IMR-90 (cell line): ENCODE results near the gene FBXO31. TPM values are rescaled to one million over a fixed set of nuclear protein-coding genes. Genes with fewer than 3 reads are reported as not detected.

Experiments
- ATAC-seq: fragments of 200-7000 bp; cut with Tn5 transposase; 2 replicates; pipeline ENCODE4 v1.9.1; 2020; ENCODE audit warnings: low read depth, mild to moderate bottlenecking, moderate library complexity
- BruUV-seq: library from RNA; stranded (reverse); fragments of 400-500 nt; replicated peaks from 2 replicates; lab custom pipeline; 2021; lab: Mats Ljungman, UMichigan
- CTCF ChIA-PET: fragments of 300-600 bp; formaldehyde crosslinking; extraction: SDS; loops from one replicate; lab custom pipeline; 2021; ENCODE audit warnings: antibody characterized with exemption; lab: Yijun Ruan, JAX
- POLR2A ChIA-PET: fragments of 300-600 bp; sonication (Branson Sonifier 250); formaldehyde crosslinking; loops from one replicate; lab custom pipeline; 2022; ENCODE audit warnings: antibody characterized with exemption; ENCODE audit not compliant: unreplicated experiment; lab: Charles Lee
- DNase-seq: peaks from one replicate; pipeline ENCODE4 v3.0.0; 2013
- H2AFZ ChIP-seq: replicated peaks from 2 replicates; pipeline ENCODE3; 2013; ENCODE audit warnings: low read length, mild to moderate bottlenecking; ENCODE audit not compliant: poor library complexity
- H2AK5ac ChIP-seq: 2 replicates; pipeline ENCODE4 v1.6.1; 2013; ENCODE audit warnings: low read depth, low read length, inconsistent platforms
- H2AK9ac ChIP-seq: replicated peaks from 2 replicates; pipeline ENCODE3; 2013; ENCODE audit warnings: mild to moderate bottlenecking, low read depth, low read length, moderate library complexity; ENCODE audit not compliant: poor library complexity
- H2BK120ac ChIP-seq: 2 replicates; pipeline ENCODE4 v1.6.1; 2013; ENCODE audit warnings: low read depth, low read length, inconsistent platforms
- H2BK15ac ChIP-seq: 3 replicates; pipeline ENCODE4 v1.6.1; 2013; ENCODE audit warnings: low read depth, low read length, inconsistent platforms
- H2BK20ac ChIP-seq: 2 replicates; pipeline ENCODE4 v1.6.1; 2013; ENCODE audit warnings: low read depth, mild to moderate bottlenecking, inconsistent platforms, low read length, moderate library complexity
- H2BK5ac ChIP-seq: 2 replicates; pipeline ENCODE4 v1.6.1; 2013; ENCODE audit warnings: mild to moderate bottlenecking, low read depth, low read length, inconsistent platforms; ENCODE audit not compliant: poor library complexity, severe bottlenecking
- H3K14ac ChIP-seq: replicated peaks from 2 replicates; pipeline ENCODE4 v1.6.1; 2013; ENCODE audit warnings: low read depth, low read length, inconsistent platforms
- H3K18ac ChIP-seq: 2 replicates; pipeline ENCODE4 v1.6.1; 2013; ENCODE audit warnings: low read depth, low read length, control low read depth
- H3K23ac ChIP-seq: 2 replicates; pipeline ENCODE4 v1.6.1; 2013; ENCODE audit warnings: low read depth, low read length, inconsistent platforms
- H3K27ac ChIP-seq: 2 replicates; pipeline ENCODE4 v1.5.1; 2013; ENCODE audit warnings: mild to moderate bottlenecking, control low read depth, low read length; ENCODE audit not compliant: insufficient read depth
- H3K27me3 ChIP-seq: 2 replicates; pipeline ENCODE4 v1.6.1; 2013; ENCODE audit warnings: low read length; ENCODE audit not compliant: control insufficient read depth, insufficient read depth
- H3K36me3 ChIP-seq: 2 replicates; pipeline ENCODE4 v1.6.1; 2013; ENCODE audit warnings: low read length, mixed read lengths; ENCODE audit not compliant: control insufficient read depth, insufficient read depth
- H3K4ac ChIP-seq: 2 replicates; pipeline ENCODE4 v1.6.1; 2013; ENCODE audit warnings: low read depth, low read length, inconsistent platforms
- H3K4me1 ChIP-seq: 2 replicates; pipeline ENCODE4 v1.6.1; 2013; ENCODE audit warnings: low read length, mixed read lengths; ENCODE audit not compliant: control insufficient read depth, insufficient read depth
- H3K4me2 ChIP-seq: 2 replicates; pipeline ENCODE4 v1.6.1; 2013; ENCODE audit warnings: low read depth, mild to moderate bottlenecking, control low read depth, low read length, moderate library complexity
- H3K4me3 ChIP-seq: 2 replicates; pipeline ENCODE4 v1.5.1; 2013; ENCODE audit warnings: low read depth, mild to moderate bottlenecking, control low read depth, low read length, moderate library complexity; ENCODE audit not compliant: insufficient read depth
- H3K56ac ChIP-seq: 2 replicates; pipeline ENCODE4 v1.6.1; 2013; ENCODE audit warnings: low read length, inconsistent platforms; ENCODE audit not compliant: insufficient read depth; ENCODE audit errors: extremely low read depth
- H3K79me1 ChIP-seq, 2 experiments: 2 replicates each; pipeline ENCODE4 v1.6.1; 2013; ENCODE audit warnings: low read length in 2 of 2, inconsistent platforms in 1 of 2, low read depth in 1 of 2
- H3K9ac ChIP-seq: 2 replicates; pipeline ENCODE4 v1.6.1; 2013; ENCODE audit warnings: low read depth, low read length, control low read depth
- H3K9me1 ChIP-seq: 2 replicates; pipeline ENCODE4 v1.6.1; 2013; ENCODE audit warnings: low read length, inconsistent platforms; ENCODE audit not compliant: insufficient read depth
- H3K9me3 ChIP-seq: 2 replicates; pipeline ENCODE4 v1.6.1; 2013; ENCODE audit warnings: low read length; ENCODE audit not compliant: control insufficient read depth, insufficient read depth
- H4K20me1 ChIP-seq: 2 replicates; pipeline ENCODE4 v1.6.1; 2013; ENCODE audit warnings: low read length, inconsistent platforms; ENCODE audit not compliant: insufficient read depth
- H4K5ac ChIP-seq: 2 replicates; pipeline ENCODE4 v1.6.1; 2013; ENCODE audit warnings: mild to moderate bottlenecking, low read depth, low read length, control low read depth
- H4K8ac ChIP-seq, 2 experiments: 2 replicates each; pipeline ENCODE4 v1.6.1; 2013; ENCODE audit warnings: low read depth in 2 of 2, low read length in 2 of 2, control low read depth in 1 of 2, inconsistent platforms in 1 of 2
- H4K91ac ChIP-seq: 2 replicates; pipeline ENCODE4 v1.6.1; 2013; ENCODE audit warnings: low read depth, low read length, inconsistent platforms; ENCODE audit not compliant: insufficient read depth
- BHLHE40 ChIP-seq: fragments of 150-350 bp; IDR thresholded peaks from 2 replicates; pipeline ENCODE4 v1.6.1; 2016; ENCODE audit warnings: mild to moderate bottlenecking, low read depth, low read length
- CEBPB ChIP-seq: IDR thresholded peaks from 2 replicates; pipeline ENCODE4 v1.6.1; 2012; ENCODE audit warnings: low read depth, low read length, improper control_type of control experiment
- CHD1 ChIP-seq: IDR thresholded peaks from 2 replicates; pipeline ENCODE4 v1.6.1; 2012; ENCODE audit warnings: low read depth, low read length, improper control_type of control experiment
- CTCF ChIP-seq: conservative IDR thresholded peaks from 2 replicates; pipeline ENCODE4 v1.5.1; 2012; ENCODE audit warnings: mild to moderate bottlenecking, low read depth, low read length, improper control_type of control experiment
- MAFK ChIP-seq: IDR thresholded peaks from 2 replicates; pipeline ENCODE4 v1.6.1; 2012; ENCODE audit warnings: low read depth, low read length, improper control_type of control experiment
- MAZ ChIP-seq: IDR thresholded peaks from 2 replicates; pipeline ENCODE4 v1.6.1; 2012; ENCODE audit warnings: low read depth, mild to moderate bottlenecking, low read length, improper control_type of control experiment, moderate library complexity, borderline replicate concordance
- NFE2L2 ChIP-seq: fragments of 150-350 bp; IDR thresholded peaks from 2 replicates; pipeline ENCODE4 v1.6.1; 2016; ENCODE audit warnings: low read depth, mild to moderate bottlenecking, low read length
- POLR2A ChIP-seq: IDR thresholded peaks from 2 replicates; pipeline ENCODE4 v1.6.1; 2012; ENCODE audit warnings: mild to moderate bottlenecking, low read depth, low read length
- RAD21 ChIP-seq: IDR thresholded peaks from 2 replicates; pipeline ENCODE4 v1.6.1; 2012; ENCODE audit warnings: low read length, improper control_type of control experiment
- USF2 ChIP-seq: fragments of 150-350 bp; IDR thresholded peaks from 2 replicates; pipeline ENCODE4 v1.6.1; 2017; ENCODE audit warnings: mild to moderate bottlenecking, antibody characterized with exemption, low read length, low read depth
- WGBS, 2 experiments: methylation state at CpG; one replicate each; pipeline versions ENCODE4 v1.1.5 to v1.1.7; 2013; ENCODE audit warnings: missing lambda C conversion rate in 2 of 2; ENCODE audit not compliant: insufficient read length in 1 of 2; ENCODE audit errors: extremely low coverage in 2 of 2; 5-methylcytosine and 5-hydroxymethylcytosine counted together
- dilution Hi-C: fragments of 300-500 bp; cut with HindIII; formaldehyde crosslinking; loops from one replicate; pipeline ENCODE4 v1.14.3; 2018; ENCODE audit warnings: low sequenced_read_pairs; ENCODE audit not compliant: unreplicated experiment
- in situ Hi-C: fragments of 300-500 bp; cut with MboI; formaldehyde crosslinking; loops from 3 replicates; pipeline ENCODE4 v1.14.3; 2019; ENCODE audit warnings: low sequenced_read_pairs, inconsistent platforms, mixed read lengths
- intact Hi-C: fragments of 100-400 bp; cut with micrococcal nuclease; formaldehyde crosslinking; loops from 2 replicates; pipeline ENCODE4 v1.10.0; 2022
- polyA plus RNA-seq, 3 experiments: library from polyadenylated mRNA; depleted of rRNA; stranded (reverse); fragments of >200 nt; gene quantifications; 2 replicates each; pipeline ENCODE4 v1.2.3, GENCODE V29; 2012; ENCODE audit warnings: low replicate concordance in 1 of 3
- total RNA-seq: library from RNA; depleted of rRNA; stranded (reverse); fragments of >200 nt; gene quantifications from 2 replicates; pipeline ENCODE4 v1.2.3, GENCODE V29; 2012

The FBXO31 gene
- total and polyA plus RNA-seq, 2 of the 4 experiments (the other 2 are of a cell fraction) = 10.4 to 16.9 TPM

GRCh38 chr16:87316923-87317749 lies 66.4 kb downstream of the FBXO31 start, which contains the start of gene C16orf95 (continued):
- peak; percentile 62 for TF ChIP-seq CTCF

GRCh38 chr16:87316450-87316922 lies 67.1 kb downstream of the FBXO31 start:
- Histone ChIP-seq H3K9me3 (no peaks in the 10 kb centered on the region), H2BK20ac (no peak overlapping the region), H2BK15ac (no peak overlapping the region), H3K9me1 (peaks cover 13% of the 10 kb centered on the region), H4K91ac (no peak overlapping the region), H2AK9ac (peak overlapping the region; percentile 21), H3K4ac (peak overlapping the region; percentile 80; the same call in 1 of the 2 replicates), H3K79me1 (peaks cover 11 to 33% of the 10 kb centered on the region in 2 experiments; a peak in 3 of 4 replicates), H3K18ac (no peak overlapping the region), H3K36me3 (no peaks in the 10 kb centered on the region), H4K20me1 (peaks cover 5% of the 10 kb centered on the region; the same call in 1 of the 2 replicates), H4K5ac (no peak overlapping the region), H2BK120ac (no peak overlapping the region), H3K4me1 (peaks cover 5% of the 10 kb centered on the region), H3K56ac (no peak overlapping the region), H3K27me3 (no peaks in the 10 kb centered on the region), H2AFZ (peak overlapping the region; percentile 99), H2AK5ac (peak overlapping the region; percentile 63), H3K4me2 (peak overlapping the region; percentile 72; the same call in 1 of the 2 replicates), H2BK5ac (no peak overlapping the region), H3K23ac (no peak overlapping the region), H3K14ac (no peak overlapping the region), H3K4me3 (peak overlapping the region; percentile 84; the same call in 1 of the 2 replicates), H3K27ac (no peak overlapping the region), H3K9ac (no peak overlapping the region), H4K8ac (peak overlapping the region; percentile 45 to 95)
- no peak for DNase-seq
- intact Hi-C loops (loop anchor here (10.0 kb wide), 1 partner anchor 318 kb away; no protein-coding TSS in a partner anchor), in situ Hi-C loops (no loop called here), dilution Hi-C loops (no loop called here)
- no TSS peak for BruUV-seq
- no peak for TF ChIP-seq CHD1
- no peak for TF ChIP-seq MAFK
- no peak for TF ChIP-seq MAZ
- no peak for TF ChIP-seq BHLHE40
- TF ChIP-seq RAD21 = no peak
- no peak for TF ChIP-seq POLR2A
- TF ChIP-seq USF2 = no peak
- TF ChIP-seq CEBPB = no peak
- no peak for TF ChIP-seq NFE2L2
- ChIA-PET POLR2A (no interaction called here), CTCF (no interaction called here)
- ATAC-seq = no peak
- no CpG with 5 or more reads among the region's 4 CpGs for WGBS, 2 experiments
